Astrocyte of the spinal cord (primary cell): ENCODE results near the gene SH3RF3.
A peak's percentile ranks its signal among the peaks of the same experiment; 100 is the strongest.

Source experiments
- DNase-seq: peaks from one replicate; pipeline ENCODE4 v3.0.0; 2011; ENCODE audit warnings: low read depth, low spot score
- H3K4me3 ChIP-seq: 2 replicates; pipeline ENCODE4 v1.5.1; 2011; ENCODE audit warnings: low read depth, mild to moderate bottlenecking, low read length, moderate library complexity
- in situ Hi-C: cut with HindIII; loops from 2 replicates; pipeline ENCODE4 v1.10.0; 2017; ENCODE audit warnings: low sequenced_read_pairs
- TF ChIP-seq, protein P1 (sequence below): IDR thresholded peaks from 2 replicates; pipeline ENCODE4 v1.5.1; 2012; ENCODE audit warnings: low read depth, mild to moderate bottlenecking, low read length, inconsistent platforms

The SH3RF3 gene

GRCh38 chr2:109284826-109285225, 155.8 kb downstream of the SH3RF3 start:
- in situ Hi-C loops = no loop called here
- no peak overlapping the region for H3K4me3 ChIP-seq
- TF ChIP-seq, protein P1, sequence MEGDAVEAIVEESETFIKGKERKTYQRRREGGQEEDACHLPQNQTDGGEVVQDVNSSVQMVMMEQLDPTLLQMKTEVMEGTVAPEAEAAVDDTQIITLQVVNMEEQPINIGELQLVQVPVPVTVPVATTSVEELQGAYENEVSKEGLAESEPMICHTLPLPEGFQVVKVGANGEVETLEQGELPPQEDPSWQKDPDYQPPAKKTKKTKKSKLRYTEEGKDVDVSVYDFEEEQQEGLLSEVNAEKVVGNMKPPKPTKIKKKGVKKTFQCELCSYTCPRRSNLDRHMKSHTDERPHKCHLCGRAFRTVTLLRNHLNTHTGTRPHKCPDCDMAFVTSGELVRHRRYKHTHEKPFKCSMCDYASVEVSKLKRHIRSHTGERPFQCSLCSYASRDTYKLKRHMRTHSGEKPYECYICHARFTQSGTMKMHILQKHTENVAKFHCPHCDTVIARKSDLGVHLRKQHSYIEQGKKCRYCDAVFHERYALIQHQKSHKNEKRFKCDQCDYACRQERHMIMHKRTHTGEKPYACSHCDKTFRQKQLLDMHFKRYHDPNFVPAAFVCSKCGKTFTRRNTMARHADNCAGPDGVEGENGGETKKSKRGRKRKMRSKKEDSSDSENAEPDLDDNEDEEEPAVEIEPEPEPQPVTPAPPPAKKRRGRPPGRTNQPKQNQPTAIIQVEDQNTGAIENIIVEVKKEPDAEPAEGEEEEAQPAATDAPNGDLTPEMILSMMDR = no peak
- peak; percentile 64 for DNase-seq

DNA sequence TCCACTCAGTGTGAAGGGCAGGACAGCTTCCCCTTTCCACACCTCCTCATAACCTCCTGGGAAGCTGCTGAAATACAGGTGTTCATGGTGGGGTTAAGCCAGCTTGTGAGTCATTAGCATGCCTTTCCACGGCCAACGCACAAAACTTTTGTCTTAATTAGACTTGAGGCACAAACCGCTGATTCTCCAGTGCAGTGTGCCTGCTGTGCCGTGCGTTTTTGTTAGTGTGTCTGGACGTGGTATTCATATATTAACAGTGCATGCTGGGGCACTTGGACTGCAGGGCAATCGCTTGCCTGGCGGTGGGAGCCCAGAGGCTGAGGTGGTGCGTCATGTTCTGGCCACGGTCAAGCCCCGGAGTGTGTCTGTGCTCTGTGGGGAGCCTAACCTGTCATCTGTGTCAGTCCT, 156.2 kb downstream of the SH3RF3 start:
- DNase-seq = peak; percentile 90
- in situ Hi-C loops = no loop called here
- H3K4me3 ChIP-seq = no peak overlapping the region
- TF ChIP-seq, protein P1 = no peak

DNA sequence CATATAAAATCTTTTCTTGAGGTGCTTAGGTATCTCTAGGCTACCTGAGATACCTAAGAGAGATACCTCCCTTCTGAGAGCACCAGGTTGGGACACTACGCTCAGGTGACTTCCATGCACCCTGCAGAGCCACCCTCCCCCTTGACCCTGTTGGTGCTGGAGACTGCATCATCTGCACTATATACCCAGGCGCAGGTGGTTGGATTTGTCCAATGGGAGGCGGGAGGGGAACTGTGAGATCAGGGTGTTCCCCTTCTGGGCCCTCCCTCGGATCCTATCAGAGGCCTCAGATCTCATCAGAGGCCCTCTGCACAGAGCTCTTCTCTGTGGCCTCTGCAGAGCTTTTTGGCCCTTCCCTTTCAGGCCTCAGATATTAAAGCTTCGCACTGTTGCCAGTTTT, 158.4 kb downstream of the SH3RF3 start:
- TF ChIP-seq, protein P1 = no peak
- in situ Hi-C loops = no loop called here
- H3K4me3 ChIP-seq = no peak overlapping the region
- no peak for DNase-seq

DNA sequence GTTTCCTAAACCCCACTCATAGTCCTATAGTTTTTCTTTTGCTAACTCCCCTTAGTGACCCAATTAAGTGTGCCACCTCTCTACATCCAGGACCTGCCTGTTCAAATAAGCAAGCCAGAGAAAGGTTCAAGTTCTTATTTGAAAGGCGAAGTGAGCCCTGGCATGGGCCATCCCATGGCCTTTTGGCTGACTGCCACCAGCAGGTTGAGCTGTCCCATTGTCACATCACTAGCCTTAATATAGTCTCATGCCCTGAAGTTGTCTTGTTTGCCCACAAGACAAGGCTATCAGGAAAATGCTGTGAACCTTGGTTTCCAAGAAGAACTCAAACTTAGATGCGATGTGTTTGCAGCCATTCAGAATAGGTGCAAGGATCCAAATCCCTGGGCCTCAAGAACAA, 158.8 kb downstream of the SH3RF3 start:
- in situ Hi-C loops = no loop called here
- TF ChIP-seq, protein P1 = no peak

DNA sequence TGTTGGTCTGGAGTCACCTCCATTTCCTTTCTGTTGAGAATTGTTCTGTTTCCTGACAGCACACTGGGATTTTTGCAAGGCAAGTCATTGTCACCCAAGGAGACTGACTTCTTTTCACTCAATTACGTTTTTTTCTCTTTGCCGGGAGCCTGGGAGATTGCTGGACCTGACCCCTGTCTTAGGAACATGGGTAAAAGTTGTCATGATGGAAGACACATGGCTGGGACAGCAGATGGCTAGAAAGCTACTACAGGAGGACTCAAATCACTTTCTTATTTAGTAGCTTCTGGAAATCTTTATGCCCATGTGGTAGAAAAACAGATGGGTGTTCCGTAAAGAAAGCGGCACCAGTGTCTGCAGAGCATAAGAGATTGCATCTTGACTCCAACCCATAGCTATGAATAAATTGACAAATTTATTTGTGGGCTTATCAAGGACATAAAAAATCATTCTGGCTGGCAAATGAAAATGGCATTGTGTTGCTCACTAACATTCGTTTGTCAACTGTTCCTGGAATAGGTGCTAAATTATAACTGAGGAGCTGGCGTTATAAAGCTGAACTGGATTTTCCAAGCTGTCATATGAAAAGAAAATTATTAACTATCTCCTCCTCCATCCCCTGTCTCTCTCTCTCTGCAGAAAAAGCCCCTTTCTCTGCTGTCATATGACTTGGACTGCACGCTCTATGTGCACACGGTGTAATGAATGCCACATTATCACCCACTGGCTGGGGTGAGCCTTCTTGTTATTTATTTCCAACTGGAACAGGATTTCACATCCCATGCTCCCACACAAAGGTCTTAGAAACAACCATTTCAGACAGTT, 159.8 kb downstream of the SH3RF3 start:
- in situ Hi-C loops = no loop called here

More for the DNA sequence above, 158.8 kb downstream of the SH3RF3 start:
- H3K4me3 ChIP-seq = no peak overlapping the region
- no peak for DNase-seq

DNA sequence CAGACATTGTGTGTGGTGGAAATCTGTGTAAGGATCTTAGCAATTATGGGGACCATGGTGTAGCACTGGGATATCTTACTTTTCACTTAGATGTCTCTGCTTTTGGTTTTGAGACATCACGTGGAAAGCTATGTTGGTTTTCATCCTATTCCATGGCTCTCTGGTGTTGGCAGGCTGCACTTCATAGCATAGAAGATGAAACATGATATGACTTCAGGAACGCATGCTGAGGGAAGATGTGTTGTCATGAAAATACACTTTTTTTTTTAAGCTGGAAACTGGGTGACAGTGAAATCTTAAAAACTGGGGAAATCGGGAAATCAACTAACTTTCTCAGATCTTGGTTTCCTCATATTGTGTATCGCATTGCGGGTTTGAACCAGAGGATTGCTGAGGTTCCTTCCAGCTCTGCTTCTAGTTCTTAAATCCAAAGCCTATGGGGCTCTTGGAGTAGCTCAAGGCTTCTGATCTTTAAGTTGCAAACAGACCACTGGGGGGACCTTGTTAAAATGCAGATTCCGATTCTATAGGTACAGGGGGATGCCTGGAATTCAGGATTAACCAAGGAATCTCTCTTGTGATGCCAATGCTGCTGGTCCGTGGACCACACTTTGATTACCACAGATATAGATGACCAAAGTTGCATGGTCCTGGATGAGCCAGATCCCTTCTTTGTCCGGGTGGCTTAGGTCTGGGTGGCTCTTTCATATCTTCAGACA, 160.7 kb downstream of the SH3RF3 start:
- DNase-seq = no peak
- TF ChIP-seq, protein P1 = no peak
- in situ Hi-C loops = no loop called here
- H3K4me3 ChIP-seq = no peak overlapping the region

More for the DNA sequence above, 159.8 kb downstream of the SH3RF3 start:
- DNase-seq = no peak
- TF ChIP-seq, protein P1 = no peak
- H3K4me3 ChIP-seq = no peak overlapping the region
